Measurements from ENCODE around the gene IQSEC1. TPM values are rescaled to one million over a fixed set of nuclear protein-coding genes. Genes with fewer than 3 reads are reported as not detected.

IQSEC1 gene
- total RNA-seq, 2 donors from 2014 or later, result 22.7 to 24.5 TPM

DNA sequence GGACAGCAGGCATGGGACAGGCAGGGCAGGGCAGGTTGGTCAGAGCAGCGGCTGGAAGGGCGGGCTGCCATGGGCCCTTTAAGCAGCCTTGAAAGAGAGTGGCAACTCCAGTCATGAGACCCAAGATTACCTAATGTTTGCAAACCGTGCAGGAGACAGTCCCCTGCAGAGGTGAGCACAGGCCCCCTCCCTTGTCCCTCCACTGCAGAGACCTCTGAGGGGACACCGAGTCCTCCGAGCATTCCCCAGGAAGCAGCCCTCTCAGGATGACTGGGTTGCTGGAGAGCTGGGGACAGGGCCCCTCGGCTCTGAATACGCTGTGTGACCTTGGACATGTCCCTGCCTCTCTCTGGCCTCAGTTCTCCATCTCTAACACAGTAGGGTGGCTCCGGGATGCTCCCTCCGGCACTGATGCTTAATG is 81.4 kb downstream of the IQSEC1 start:
- peaks cover 8% of the 10 kb centered on the region for H3K4me1 ChIP-seq (ENCODE audit: control insufficient read depth, insufficient read depth, low read length)
- H3K27me3 ChIP-seq (ENCODE audit: control insufficient read depth, insufficient read depth, low read length, poor library complexity, severe bottlenecking), result no peaks in the 10 kb centered on the region
- no peak overlapping the region for H3K9ac ChIP-seq (ENCODE audit: extremely low read depth, low read length, poor library complexity, severe bottlenecking)

DNA sequence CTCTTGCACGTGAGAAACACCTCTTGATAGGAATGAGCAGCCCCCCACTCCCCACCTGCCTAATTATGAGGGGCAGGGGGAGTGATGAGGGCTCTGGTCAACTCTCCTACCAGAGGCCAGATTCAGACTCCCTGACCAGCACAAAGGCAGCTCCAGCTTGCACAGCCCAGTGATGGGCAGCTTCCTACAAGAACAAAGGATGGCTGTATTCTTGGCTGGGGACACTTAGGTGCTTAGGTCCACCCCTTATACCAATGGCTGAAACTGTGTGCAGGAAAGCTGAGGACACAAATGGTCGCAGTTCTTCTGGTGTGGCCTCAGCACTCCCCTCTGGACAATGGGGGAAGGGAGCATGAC is 81.8 kb downstream of the IQSEC1 start:
- H3K27me3 Mint-ChIP-seq (ENCODE audit: insufficient read depth), result peaks cover 11% of the 10 kb centered on the region
- no peak overlapping the region for H3K4me3 Mint-ChIP-seq
- TF ChIP-seq, protein P1, sequence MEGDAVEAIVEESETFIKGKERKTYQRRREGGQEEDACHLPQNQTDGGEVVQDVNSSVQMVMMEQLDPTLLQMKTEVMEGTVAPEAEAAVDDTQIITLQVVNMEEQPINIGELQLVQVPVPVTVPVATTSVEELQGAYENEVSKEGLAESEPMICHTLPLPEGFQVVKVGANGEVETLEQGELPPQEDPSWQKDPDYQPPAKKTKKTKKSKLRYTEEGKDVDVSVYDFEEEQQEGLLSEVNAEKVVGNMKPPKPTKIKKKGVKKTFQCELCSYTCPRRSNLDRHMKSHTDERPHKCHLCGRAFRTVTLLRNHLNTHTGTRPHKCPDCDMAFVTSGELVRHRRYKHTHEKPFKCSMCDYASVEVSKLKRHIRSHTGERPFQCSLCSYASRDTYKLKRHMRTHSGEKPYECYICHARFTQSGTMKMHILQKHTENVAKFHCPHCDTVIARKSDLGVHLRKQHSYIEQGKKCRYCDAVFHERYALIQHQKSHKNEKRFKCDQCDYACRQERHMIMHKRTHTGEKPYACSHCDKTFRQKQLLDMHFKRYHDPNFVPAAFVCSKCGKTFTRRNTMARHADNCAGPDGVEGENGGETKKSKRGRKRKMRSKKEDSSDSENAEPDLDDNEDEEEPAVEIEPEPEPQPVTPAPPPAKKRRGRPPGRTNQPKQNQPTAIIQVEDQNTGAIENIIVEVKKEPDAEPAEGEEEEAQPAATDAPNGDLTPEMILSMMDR (conservative IDR thresholded peaks at IDR 0.05), result no peak
- H3K9ac ChIP-seq (ENCODE audit: extremely low read depth, low read length, poor library complexity, severe bottlenecking), result no peak overlapping the region
- H3K27ac ChIP-seq (ENCODE audit: low read depth, low read length), result no peak overlapping the region
- no peaks in the 10 kb centered on the region for H3K27me3 ChIP-seq (ENCODE audit: control insufficient read depth, insufficient read depth, low read length, poor library complexity, severe bottlenecking)
- no peak overlapping the region for H3K4me3 ChIP-seq (ENCODE audit: low read length)
- 80 to 93% methylated on average over 2 of the region's 2 CpGs for WGBS, 2 experiments (ENCODE audit: insufficient coverage in 1 of 2, insufficient read length in 1 of 2)
- peaks cover 8% of the 10 kb centered on the region for H3K4me1 ChIP-seq (ENCODE audit: control insufficient read depth, insufficient read depth, low read length)
- no peaks in the 10 kb centered on the region for H3K9me3 ChIP-seq (ENCODE audit: control insufficient read depth, low read length)
- no peak for DNase-seq
- H3K27ac Mint-ChIP-seq, result no peak overlapping the region
- H3K4me1 Mint-ChIP-seq, result peaks cover 16% of the 10 kb centered on the region
- H3K36me3 Mint-ChIP-seq (ENCODE audit: low read depth), result no peaks in the 10 kb centered on the region
- no peaks in the 10 kb centered on the region for H3K36me3 ChIP-seq (ENCODE audit: control insufficient read depth, insufficient read depth, low read length)
- peaks cover 7% of the 10 kb centered on the region for H3K9me3 Mint-ChIP-seq

More for the DNA sequence above, 81.4 kb downstream of the IQSEC1 start:
- DNase-seq, result peak; percentile 53
- no peaks in the 10 kb centered on the region for H3K9me3 ChIP-seq (ENCODE audit: control insufficient read depth, low read length)
- no peak overlapping the region for H3K27ac ChIP-seq (ENCODE audit: low read depth, low read length)
- 87 to 88% methylated on average over 5 to 9 of the region's 9 CpGs for WGBS, 2 experiments (ENCODE audit: insufficient coverage in 1 of 2, insufficient read length in 1 of 2)
- Mint-ChIP-seq H3K4me1 (peaks cover 16% of the 10 kb centered on the region), H3K4me3 (no peak overlapping the region), H3K27me3 (ENCODE audit: insufficient read depth) (peaks cover 11% of the 10 kb centered on the region), H3K27ac (no peak overlapping the region), H3K9me3 (peaks cover 7% of the 10 kb centered on the region), H3K36me3 (ENCODE audit: low read depth) (no peaks in the 10 kb centered on the region)
- TF ChIP-seq, protein P1 (conservative IDR thresholded peaks at IDR 0.05), result no peak
- no peak overlapping the region for H3K4me3 ChIP-seq (ENCODE audit: low read length)
- no peaks in the 10 kb centered on the region for H3K36me3 ChIP-seq (ENCODE audit: control insufficient read depth, insufficient read depth, low read length)

DNA sequence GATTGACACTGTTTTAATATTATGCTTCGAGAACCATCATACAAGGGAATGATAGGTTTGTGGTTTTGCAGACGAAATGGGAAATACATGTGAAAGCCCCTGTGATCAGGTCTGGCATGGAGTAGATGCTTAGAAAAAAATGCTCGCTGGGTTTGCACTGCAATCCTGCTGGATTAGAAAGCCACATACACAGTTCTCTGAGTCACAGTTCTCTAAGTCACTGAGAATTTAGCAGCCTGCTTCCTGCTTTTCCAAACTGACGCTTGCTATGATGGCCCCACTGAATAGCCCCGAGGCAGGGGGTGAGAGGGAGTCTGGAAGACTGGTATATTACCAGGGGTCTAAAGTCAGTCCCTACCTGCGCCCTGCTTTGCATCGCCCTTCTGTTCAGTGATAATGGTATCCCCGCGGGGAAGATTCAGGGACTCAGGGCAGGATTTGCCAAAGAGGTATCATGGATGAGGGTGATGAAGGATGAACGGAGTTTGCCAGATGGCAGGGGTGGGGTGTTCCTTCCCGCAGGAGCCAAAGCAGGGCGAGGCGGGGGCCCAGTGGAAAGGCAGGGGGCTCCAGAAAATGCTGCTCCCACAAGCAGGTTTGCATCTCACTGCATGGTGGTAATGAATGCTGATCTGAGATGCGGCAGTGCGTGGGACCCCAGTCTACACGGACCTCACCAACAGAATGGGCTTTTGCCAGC is 82.3 kb downstream of the IQSEC1 start:
- DNase-seq, result peak; percentile 42
- Histone ChIP-seq H3K4me3 (ENCODE audit: low read length) (no peak overlapping the region), H3K4me1 (ENCODE audit: control insufficient read depth, insufficient read depth, low read length) (peaks cover 8% of the 10 kb centered on the region), H3K9me3 (ENCODE audit: control insufficient read depth, low read length) (no peaks in the 10 kb centered on the region), H3K27ac (ENCODE audit: low read depth, low read length) (peak overlapping the region; percentile 14), H3K27me3 (ENCODE audit: control insufficient read depth, insufficient read depth, low read length, poor library complexity, severe bottlenecking) (no peaks in the 10 kb centered on the region), H3K36me3 (ENCODE audit: control insufficient read depth, insufficient read depth, low read length) (no peaks in the 10 kb centered on the region), H3K9ac (ENCODE audit: extremely low read depth, low read length, poor library complexity, severe bottlenecking) (no peak overlapping the region)
- 80 to 81% methylated on average over 11 to 16 of the region's 16 CpGs for WGBS, 2 experiments (ENCODE audit: insufficient coverage in 1 of 2, insufficient read length in 1 of 2)
- Mint-ChIP-seq H3K27me3 (ENCODE audit: insufficient read depth) (peaks cover 11% of the 10 kb centered on the region), H3K36me3 (ENCODE audit: low read depth) (no peaks in the 10 kb centered on the region), H3K4me1 (peaks cover 16% of the 10 kb centered on the region), H3K27ac (no peak overlapping the region), H3K4me3 (no peak overlapping the region), H3K9me3 (peaks cover 7% of the 10 kb centered on the region)
- TF ChIP-seq, protein P1 (conservative IDR thresholded peaks at IDR 0.05), result no peak
